HCT116 (cell line): ENCODE data around the gene F10. TPM values are rescaled to one million over a fixed set of nuclear protein-coding genes. Genes with fewer than 3 reads are reported as not detected.

Source experiments
- ATAC-seq: fragments of 200-7000 bp; cut with Tn5 transposase; 2 replicates; pipeline ENCODE4 v1.9.1; 2020; ENCODE audit warnings: mild to moderate bottlenecking, moderate library complexity
- BruUV-seq: library from RNA; stranded (reverse); fragments of 400-500 nt; replicated peaks from 2 replicates; lab custom pipeline; 2021; lab: Mats Ljungman, UMichigan
- CTCF ChIA-PET: fragments of 300-600 bp; sonication (Branson Sonifier 250); formaldehyde crosslinking; loops from one replicate; lab custom pipeline; 2021; ENCODE audit warnings: antibody characterized with exemption; lab: Charles Lee
- POLR2A ChIA-PET: fragments of 300-600, 350-600 bp; sonication (Branson Sonifier 250); formaldehyde crosslinking; loops from one replicate; lab custom pipeline; 2021; ENCODE audit warnings: antibody characterized with exemption; lab: Charles Lee
- RAD21 ChIA-PET, 2 experiments: fragments of 300-600 bp; sonication (Branson Sonifier 250); formaldehyde crosslinking; loops; one replicate each; lab custom pipeline; 2023; ENCODE audit warnings: low total read pairs in 2 of 2; ENCODE audit not compliant: uncharacterized antibody in 2 of 2, unreplicated experiment in 2 of 2, low non-redundant PET in 1 of 2; lab: Charles Lee
- DNase-seq: peaks from one replicate; pipeline ENCODE4 v3.0.0-alpha.2; 2010; ENCODE audit warnings: low read depth, low spot score
- H2AFZ ChIP-seq: fragments of 200-600 bp; shearing (Covaris generic), sonication (generic); 2 replicates; pipeline ENCODE4 v1.6.1; 2017; ENCODE audit warnings: low read depth, mixed run types, mixed read lengths, antibody characterized with exemption, low read length; ENCODE audit not compliant: poor library complexity, severe bottlenecking
- H3K27ac ChIP-seq: 2 replicates; pipeline ENCODE4 v1.5.1; 2012; ENCODE audit warnings: low read depth, low read length
- H3K27me3 ChIP-seq: fragments of 200-600 bp; sonication (generic); 2 replicates; pipeline ENCODE4 v1.6.1; 2016; ENCODE audit warnings: mixed run types, low read length, mixed read lengths; ENCODE audit not compliant: insufficient read depth
- H3K36me3 ChIP-seq, 2 experiments: fragments of 200-500 bp in 1 of 2; fragments of 200-600 bp in 1 of 2; sonication (Bioruptor generic) in 1 of 2; sonication (generic) in 1 of 2; 2 replicates each; pipeline versions ENCODE4 v1.5.1 to v1.6.1; 2014 to 2016; ENCODE audit warnings: low read length in 2 of 2, inconsistent platforms in 1 of 2, mixed read lengths in 1 of 2, mixed run types in 1 of 2; ENCODE audit not compliant: insufficient read depth in 2 of 2, control insufficient read depth in 1 of 2
- H3K4me1 ChIP-seq, 2 experiments: fragments of 200-600 bp in 1 of 2; sonication (generic) in 1 of 2; 2 replicates each; pipeline versions ENCODE4 v1.5.1 to v1.6.1; 2012 to 2017; ENCODE audit warnings: low read length in 2 of 2, inconsistent platforms in 1 of 2, mild to moderate bottlenecking in 1 of 2, mixed read lengths in 1 of 2, mixed run types in 1 of 2, moderate library complexity in 1 of 2; ENCODE audit not compliant: insufficient read depth in 2 of 2, control insufficient read depth in 1 of 2
- H3K4me2 ChIP-seq: fragments of 200-600 bp; sonication (generic); 2 replicates; pipeline ENCODE4 v1.6.1; 2017; ENCODE audit warnings: mixed run types, low read length, mixed read lengths
- H3K4me3 ChIP-seq, 2 experiments: fragments of 200-600 bp in 1 of 2; sonication (generic) in 1 of 2; replicated peaks in 1 of 2; 2 replicates each; pipeline ENCODE4 v1.5.1; 2011 to 2016; ENCODE audit warnings: low read length in 2 of 2, control low read depth in 1 of 2, low read depth in 1 of 2, mild to moderate bottlenecking in 1 of 2, mixed read lengths in 1 of 2, mixed run types in 1 of 2
- H3K79me2 ChIP-seq: fragments of 200-600 bp; sonication (generic); 2 replicates; pipeline ENCODE4 v1.6.1; 2017; ENCODE audit warnings: mild to moderate bottlenecking, mixed run types, low read length, moderate library complexity, mixed read lengths; ENCODE audit not compliant: insufficient read depth
- H3K9ac ChIP-seq: fragments of 200-600 bp; sonication (generic); 2 replicates; pipeline ENCODE4 v1.6.1; 2016; ENCODE audit warnings: low read length, mixed read lengths
- H3K9me2 ChIP-seq: fragments of 200-600 bp; sonication (generic), shearing (Covaris generic); 2 replicates; pipeline ENCODE4 v1.6.1; 2017; ENCODE audit warnings: mixed run types, mild to moderate bottlenecking, moderate library complexity; ENCODE audit not compliant: insufficient read depth
- H3K9me3 ChIP-seq, 2 experiments: fragments of 200-500 bp in 1 of 2; fragments of 200-600 bp in 1 of 2; sonication (Bioruptor generic) in 1 of 2; sonication (generic) in 1 of 2; 2 replicates each; pipeline ENCODE4 v1.6.1; 2014 to 2017; ENCODE audit warnings: low read length in 2 of 2, mixed read lengths in 2 of 2, inconsistent platforms in 1 of 2, low read depth in 1 of 2, mild to moderate bottlenecking in 1 of 2, mixed run types in 1 of 2, moderate library complexity in 1 of 2; ENCODE audit not compliant: control insufficient read depth in 1 of 2, insufficient read depth in 1 of 2
- H4K20me1 ChIP-seq: fragments of 200-600 bp; sonication (generic), shearing (Covaris generic); 2 replicates; pipeline ENCODE4 v1.6.1; 2017; ENCODE audit warnings: mixed run types, mild to moderate bottlenecking, moderate library complexity; ENCODE audit not compliant: insufficient read depth
- CEBPB ChIP-seq: IDR thresholded peaks from 2 replicates; pipeline ENCODE4 v1.6.1; 2012; ENCODE audit warnings: low read depth
- EZH2 ChIP-seq: fragments of 200-600 bp; sonication (generic); IDR thresholded peaks from 2 replicates; pipeline ENCODE4 v1.6.1; 2017; ENCODE audit warnings: antibody characterized with exemption, mixed run types
- EZH2phosphoT487 ChIP-seq: fragments of 200-600 bp; IDR thresholded peaks from 2 replicates; pipeline ENCODE4 v1.6.1; 2018; ENCODE audit warnings: antibody characterized with exemption, borderline replicate concordance
- FOSL1 ChIP-seq: IDR thresholded peaks from 2 replicates; pipeline ENCODE4 v1.6.1; 2012; ENCODE audit warnings: low read depth
- RAD21 ChIP-seq: IDR thresholded peaks from 2 replicates; pipeline ENCODE4 v1.6.1; 2012; ENCODE audit warnings: low read depth, mild to moderate bottlenecking
- REST ChIP-seq: IDR thresholded peaks from 2 replicates; pipeline ENCODE4 v1.6.1; 2012; ENCODE audit warnings: low read depth
- SIN3A ChIP-seq: IDR thresholded peaks from 2 replicates; pipeline ENCODE4 v1.6.1; 2012; ENCODE audit warnings: low read depth
- SP1 ChIP-seq: IDR thresholded peaks from 2 replicates; pipeline ENCODE4 v1.6.1; 2012; ENCODE audit warnings: low read depth
- YY1 ChIP-seq: IDR thresholded peaks from 2 replicates; pipeline ENCODE4 v1.6.1; 2011; ENCODE audit warnings: low read length, low read depth, moderate library complexity, mild to moderate bottlenecking; ENCODE audit not compliant: insufficient replicate concordance; ENCODE audit errors: extremely low read depth
- ZBTB33 ChIP-seq: IDR thresholded peaks from 2 replicates; pipeline ENCODE4 v1.6.1; 2011; ENCODE audit warnings: mild to moderate bottlenecking, low read length, moderate library complexity; ENCODE audit not compliant: insufficient replicate concordance; ENCODE audit errors: extremely low read depth
- ZFX ChIP-seq: fragments of 450-650 bp; IDR thresholded peaks from 2 replicates; pipeline ENCODE4 v1.6.1; 2017
- ZNF274 ChIP-seq: fragments of 200-500 bp; sonication (Bioruptor generic); IDR thresholded peaks from 2 replicates; pipeline ENCODE4 v1.6.1; 2014; ENCODE audit warnings: mild to moderate bottlenecking, low read depth, low read length, inconsistent platforms
- intact Hi-C: fragments of 100-400 bp; cut with micrococcal nuclease; formaldehyde crosslinking; loops from 2 replicates; pipeline ENCODE4 v1.10.0; 2022
- total RNA-seq: library from RNA; stranded (reverse); gene quantifications from one replicate; pipeline ENCODE4 v1.2.1, GENCODE V29; 2021; ENCODE audit not compliant: unreplicated experiment

F10 gene
- total RNA-seq, 1 experiment from 2014 or later: 4.0 TPM

GRCh38 chr13:113077566-113077952, 45.0 kb upstream of the F10 start:
- CTCF ChIA-PET: no interaction called here
- H3K9me2 ChIP-seq: no peaks in the 10 kb centered on the region
- no peaks in the 10 kb centered on the region for H3K9me3 ChIP-seq
- H3K4me2 ChIP-seq: no peak overlapping the region
- no peak overlapping the region for H3K9ac ChIP-seq
- no peaks in the 10 kb centered on the region for H3K36me3 ChIP-seq
- no peaks in the 10 kb centered on the region for H3K4me1 ChIP-seq
- no TSS peak for BruUV-seq
- intact Hi-C loops: no loop called here
- TF ChIP-seq REST (no peak), EZH2 (no peak), RAD21 (no peak), SP1 (no peak), ZFX (no peak), SIN3A (no peak), ZNF274 (no peak), EZH2phosphoT487 (no peak), YY1 (no peak), FOSL1 (no peak), CEBPB (no peak), ZBTB33 (no peak)
- no peaks in the 10 kb centered on the region for H3K27me3 ChIP-seq
- H4K20me1 ChIP-seq: no peaks in the 10 kb centered on the region
- no peaks in the 10 kb centered on the region for H3K79me2 ChIP-seq
- RAD21 ChIA-PET: no interaction called here
- no peak for DNase-seq
- POLR2A ChIA-PET: no interaction called here
- H3K27ac ChIP-seq: no peak overlapping the region
- no peak for ATAC-seq
- no peak overlapping the region for H3K4me3 ChIP-seq
- H2AFZ ChIP-seq: no peak overlapping the region
